H9 (cell line): Measurements from ENCODE around the gene A1BG. TPM values are rescaled to one million over a fixed set of nuclear protein-coding genes. Genes with fewer than 3 reads are reported as not detected.

ENCODE experiments used
- DNase-seq: peaks from one replicate; pipeline ENCODE4 v3.0.0-alpha.2; 2017
- H2AFZ ChIP-seq: one replicate; pipeline ENCODE4 v1.6.1; 2013; ENCODE audit warnings: mild to moderate bottlenecking, low read length, control low read depth, moderate library complexity
- H2AK5ac ChIP-seq: 2 replicates; pipeline ENCODE4 v1.6.1; 2013; ENCODE audit warnings: low read length, control low read depth, mixed read lengths; ENCODE audit not compliant: insufficient read length
- H2BK120ac ChIP-seq: one replicate; pipeline ENCODE4 v1.6.1; 2013; ENCODE audit warnings: low read depth, mild to moderate bottlenecking, low read length, control low read depth, inconsistent platforms; ENCODE audit not compliant: poor library complexity, severe bottlenecking
- H2BK12ac ChIP-seq: 2 replicates; pipeline ENCODE4 v1.6.1; 2013; ENCODE audit warnings: low read length, control low read depth, mixed read lengths, low read depth; ENCODE audit not compliant: insufficient read length
- H2BK15ac ChIP-seq: 2 replicates; pipeline ENCODE4 v1.6.1; 2013; ENCODE audit warnings: low read depth, low read length, control low read depth
- H2BK20ac ChIP-seq: one replicate; pipeline ENCODE4 v1.6.1; 2013; ENCODE audit warnings: low read depth, mild to moderate bottlenecking, low read length, control low read depth, inconsistent platforms; ENCODE audit not compliant: poor library complexity, severe bottlenecking
- H2BK5ac ChIP-seq: 2 replicates; pipeline ENCODE4 v1.6.1; 2013; ENCODE audit warnings: low read length, control low read depth, mixed read lengths; ENCODE audit not compliant: insufficient read length
- H3K14ac ChIP-seq: 2 replicates; pipeline ENCODE4 v1.6.1; 2013; ENCODE audit warnings: low read length, control low read depth; ENCODE audit not compliant: insufficient read depth
- H3K18ac ChIP-seq: 2 replicates; pipeline ENCODE4 v1.6.1; 2013; ENCODE audit warnings: low read depth, mild to moderate bottlenecking, mixed read lengths, low read length, control low read depth; ENCODE audit not compliant: insufficient read length
- H3K23ac ChIP-seq: 2 replicates; pipeline ENCODE4 v1.6.1; 2013; ENCODE audit warnings: low read length, control low read depth, mixed read lengths, low read depth; ENCODE audit not compliant: insufficient read length
- H3K23me2 ChIP-seq: 2 replicates; pipeline ENCODE4 v1.6.1; 2013; ENCODE audit warnings: low read depth, mild to moderate bottlenecking, mixed read lengths, low read length, control low read depth; ENCODE audit not compliant: insufficient read length, poor library complexity, severe bottlenecking
- H3K27ac ChIP-seq: 2 replicates; pipeline ENCODE4 v1.5.1; 2013; ENCODE audit warnings: low read length, control low read depth, mixed read lengths, low read depth; ENCODE audit not compliant: insufficient read length
- H3K27me3 ChIP-seq: 2 replicates; pipeline ENCODE4 v1.6.1; 2013; ENCODE audit warnings: low read length, control low read depth, inconsistent platforms; ENCODE audit not compliant: insufficient read depth
- H3K4ac ChIP-seq: 2 replicates; pipeline ENCODE4 v1.6.1; 2013; ENCODE audit warnings: low read depth, mild to moderate bottlenecking, control low read depth, inconsistent platforms, low read length, moderate library complexity
- H3K4me1 ChIP-seq: 2 replicates; pipeline ENCODE4 v1.6.1; 2013; ENCODE audit warnings: low read length, control low read depth, inconsistent platforms; ENCODE audit not compliant: insufficient read depth
- H3K4me2 ChIP-seq: 2 replicates; pipeline ENCODE4 v1.6.1; 2013; ENCODE audit warnings: low read length, control low read depth, mixed read lengths; ENCODE audit not compliant: insufficient read length, insufficient read depth
- H3K56ac ChIP-seq: 2 replicates; pipeline ENCODE4 v1.6.1; 2013; ENCODE audit warnings: low read depth, mild to moderate bottlenecking, mixed read lengths, low read length, control low read depth; ENCODE audit not compliant: insufficient read length
- H3K79me1 ChIP-seq: 2 replicates; pipeline ENCODE4 v1.6.1; 2013; ENCODE audit warnings: low read depth, mild to moderate bottlenecking, moderate library complexity, low read length, control low read depth, inconsistent platforms; ENCODE audit not compliant: insufficient read depth, poor library complexity, severe bottlenecking
- H3K79me2 ChIP-seq: 2 replicates; pipeline ENCODE4 v1.6.1; 2013; ENCODE audit warnings: low read length, control low read depth, inconsistent platforms; ENCODE audit not compliant: insufficient read depth
- H3K9ac ChIP-seq: 2 replicates; pipeline ENCODE4 v1.6.1; 2013; ENCODE audit warnings: low read length, control low read depth, mixed read lengths; ENCODE audit not compliant: insufficient read length; ENCODE audit errors: extremely low read depth
- H3K9me3 ChIP-seq: one replicate; pipeline ENCODE4 v1.6.1; 2013; ENCODE audit warnings: low read depth, low read length, inconsistent platforms; ENCODE audit not compliant: control insufficient read depth
- H3T11ph ChIP-seq: one replicate; pipeline ENCODE4 v1.6.1; 2013; ENCODE audit warnings: mild to moderate bottlenecking, low read length, control low read depth, inconsistent platforms
- H4K20me1 ChIP-seq: one replicate; pipeline ENCODE4 v1.6.1; 2013; ENCODE audit not compliant: control insufficient read depth, insufficient read length, insufficient read depth
- H4K5ac ChIP-seq: 2 replicates; pipeline ENCODE4 v1.6.1; 2013; ENCODE audit warnings: low read depth, mild to moderate bottlenecking, mixed read lengths, low read length, control low read depth; ENCODE audit not compliant: insufficient read length
- H4K8ac ChIP-seq: replicated peaks from 2 replicates; pipeline ENCODE4 v1.6.1; 2013; ENCODE audit warnings: low read length, control low read depth, mixed read lengths, low read depth; ENCODE audit not compliant: insufficient read length
- H4K91ac ChIP-seq: 2 replicates; pipeline ENCODE4 v1.6.1; 2013; ENCODE audit warnings: low read depth, mild to moderate bottlenecking, moderate library complexity, mixed read lengths, low read length, control low read depth; ENCODE audit not compliant: insufficient read length
- H3K27ac Mint-ChIP-seq, 3 experiments: 2 replicates in 2 of 3; 3 replicates in 1 of 3; pipeline ENCODE4 v1.8.0; 2020 to 2021; ENCODE audit warnings: mixed read lengths in 3 of 3, mild to moderate bottlenecking in 1 of 3, moderate library complexity in 1 of 3
- H3K27me3 Mint-ChIP-seq: 2 replicates; pipeline ENCODE4 v1.8.0; 2021; ENCODE audit warnings: low read depth, mild to moderate bottlenecking, moderate library complexity, mixed read lengths
- H3K36me3 Mint-ChIP-seq, 3 experiments: 2 replicates in 2 of 3; 3 replicates in 1 of 3; pipeline ENCODE4 v1.8.0; 2020 to 2021; ENCODE audit warnings: low read depth in 3 of 3, mixed read lengths in 3 of 3; ENCODE audit not compliant: insufficient read depth in 1 of 3
- H3K4me1 Mint-ChIP-seq, 2 experiments: 2 replicates each; pipeline ENCODE4 v1.8.0; 2020; ENCODE audit warnings: mixed read lengths in 2 of 2
- H3K4me3 Mint-ChIP-seq, 2 experiments: 2 replicates in 1 of 2; 3 replicates in 1 of 2; pipeline ENCODE4 v1.8.0; 2020 to 2021; ENCODE audit warnings: mild to moderate bottlenecking in 2 of 2, mixed read lengths in 2 of 2, moderate library complexity in 1 of 2
- H3K9me3 Mint-ChIP-seq, 2 experiments: 2 replicates in 1 of 2; 3 replicates in 1 of 2; pipeline ENCODE4 v1.8.0; 2020; ENCODE audit warnings: mild to moderate bottlenecking in 2 of 2, mixed read lengths in 2 of 2, moderate library complexity in 1 of 2
- CTCF ChIP-seq: fragments of 200-600 bp; sonication (generic); conservative IDR thresholded peaks from 3 replicates; pipeline ENCODE4 v1.8.0; 2021; ENCODE audit warnings: antibody characterized with exemption, mild to moderate bottlenecking
- WGBS: extraction: QIAGEN DNeasy Blood & Tissue Kit; methylation state at CpG from one replicate; pipeline ENCODE4 v1.1.7; 2013; ENCODE audit warnings: missing lambda C conversion rate, low lambda C conversion rate, mixed read lengths; ENCODE audit not compliant: insufficient read length; ENCODE audit errors: extremely low coverage; 5-methylcytosine and 5-hydroxymethylcytosine counted together
- total RNA-seq: library from RNA; stranded (reverse); gene quantifications from 2 replicates; pipeline ENCODE4 v1.2.1, GENCODE V29; 2021

The A1BG gene
- total RNA-seq, 1 experiment from 2014 or later = 17.4 TPM

- peak; percentile 12 for DNase-seq
- Histone ChIP-seq H3K79me1 (no peaks in the 10 kb centered on the region), H3K23me2 (peaks cover 13% of the 10 kb centered on the region), H3K9ac (no peak overlapping the region), H3T11ph (no peak overlapping the region), H3K14ac (no peak overlapping the region), H4K5ac (no peak overlapping the region), H4K20me1 (peaks cover 2% of the 10 kb centered on the region), H3K18ac (no peak overlapping the region), H3K9me3 (no peaks in the 10 kb centered on the region), H3K27ac (no peak overlapping the region), H2BK120ac (no peak overlapping the region), H3K27me3 (no peaks in the 10 kb centered on the region; the same call in 1 of the 2 replicates), H2BK20ac (no peak overlapping the region), H3K56ac (no peak overlapping the region), H2AFZ (no peak overlapping the region), H4K8ac (no peak overlapping the region), H3K23ac (no peak overlapping the region), H3K79me2 (no peaks in the 10 kb centered on the region), H3K4me1 (no peaks in the 10 kb centered on the region; the same call in 1 of the 2 replicates), H2BK5ac (no peak overlapping the region), H3K4me2 (peak overlapping the region; percentile 73), H3K4ac (no peak overlapping the region), H2BK12ac (no peak overlapping the region), H2BK15ac (no peak overlapping the region), H2AK5ac (no peak overlapping the region), H4K91ac (no peak overlapping the region)
- Mint-ChIP-seq H3K4me3 (peak overlapping the region in 1 of 2 experiments; percentile 94; a peak in 4 of 5 replicates), H3K9me3 (peaks cover 2% of the 10 kb centered on the region in 2 experiments; a peak in 3 of 5 replicates), H3K36me3 (peaks cover 3 to 4% (median 3%) of the 10 kb centered on the region in 3 experiments; a peak in 5 of 7 replicates), H3K4me1 (peaks cover 12 to 14% of the 10 kb centered on the region in 2 experiments), H3K27me3 (peaks cover 14% of the 10 kb centered on the region), H3K27ac (peak overlapping the region in 1 of 3 experiments; percentile 28; a peak in 1 of 7 replicates)
- WGBS = no CpG with 5 or more reads among the region's 3 CpGs
- no peak for TF ChIP-seq CTCF
Observed at GRCh38 chr19:58399903-58400302, 46.6 kb upstream of the A1BG start.
